Measurements from ENCODE around the gene DEDD.

The DEDD gene

DNA sequence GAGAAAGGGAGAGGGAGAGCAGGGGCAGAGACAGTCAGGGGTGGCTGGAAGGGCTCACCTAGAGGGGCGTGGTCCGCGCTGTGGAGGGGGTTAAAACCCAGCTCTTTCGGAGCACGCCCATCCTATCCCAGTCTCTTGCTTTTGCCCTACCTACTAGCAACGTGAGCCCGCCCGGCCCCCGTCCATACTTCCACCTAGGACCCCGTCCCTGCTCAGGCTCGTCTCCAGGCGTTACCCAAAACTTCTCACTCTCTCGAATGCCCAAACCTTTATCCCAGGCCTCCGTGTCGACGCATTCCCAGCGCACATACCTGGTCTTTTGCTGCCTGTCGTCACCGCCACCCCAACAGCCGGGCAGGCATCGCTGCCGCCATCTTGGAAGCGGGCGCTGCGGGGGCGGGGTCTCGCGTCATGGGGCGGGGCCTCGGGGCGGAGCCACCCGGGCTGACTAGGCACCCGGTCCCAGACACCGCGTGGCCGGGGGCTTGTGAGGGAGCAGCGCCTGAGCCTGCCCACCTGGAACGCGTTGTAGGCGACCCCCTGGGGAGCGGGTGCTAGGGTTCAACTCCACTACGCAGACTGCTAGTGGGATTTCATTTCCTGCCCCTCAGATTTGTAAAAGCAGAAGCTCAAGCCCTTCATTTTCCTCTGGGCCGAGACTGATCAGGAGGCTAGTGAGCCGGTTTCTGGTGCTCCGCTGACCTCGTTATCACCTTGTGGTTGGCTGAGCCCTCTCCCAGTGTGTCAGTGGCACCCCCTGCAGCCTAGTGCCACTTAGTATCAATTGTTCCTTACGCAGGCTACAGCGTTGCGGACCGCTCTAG is 44.9 kb upstream of the DEDD start, which contains the start of gene B4GALT3:
B4GALT3 (minus strand) TSS at position 396 of the 824 bp plus-strand sequence. CDS start 1,447 bp downstream, outside the sequence.
- TF ChIP-seq, protein P1, sequence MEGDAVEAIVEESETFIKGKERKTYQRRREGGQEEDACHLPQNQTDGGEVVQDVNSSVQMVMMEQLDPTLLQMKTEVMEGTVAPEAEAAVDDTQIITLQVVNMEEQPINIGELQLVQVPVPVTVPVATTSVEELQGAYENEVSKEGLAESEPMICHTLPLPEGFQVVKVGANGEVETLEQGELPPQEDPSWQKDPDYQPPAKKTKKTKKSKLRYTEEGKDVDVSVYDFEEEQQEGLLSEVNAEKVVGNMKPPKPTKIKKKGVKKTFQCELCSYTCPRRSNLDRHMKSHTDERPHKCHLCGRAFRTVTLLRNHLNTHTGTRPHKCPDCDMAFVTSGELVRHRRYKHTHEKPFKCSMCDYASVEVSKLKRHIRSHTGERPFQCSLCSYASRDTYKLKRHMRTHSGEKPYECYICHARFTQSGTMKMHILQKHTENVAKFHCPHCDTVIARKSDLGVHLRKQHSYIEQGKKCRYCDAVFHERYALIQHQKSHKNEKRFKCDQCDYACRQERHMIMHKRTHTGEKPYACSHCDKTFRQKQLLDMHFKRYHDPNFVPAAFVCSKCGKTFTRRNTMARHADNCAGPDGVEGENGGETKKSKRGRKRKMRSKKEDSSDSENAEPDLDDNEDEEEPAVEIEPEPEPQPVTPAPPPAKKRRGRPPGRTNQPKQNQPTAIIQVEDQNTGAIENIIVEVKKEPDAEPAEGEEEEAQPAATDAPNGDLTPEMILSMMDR (IDR thresholded peaks at IDR 0.05): no peak
- Histone ChIP-seq H3K4me3 (peak within 1 kb of the TSS; percentile 66 to 81), H3K27ac (peak within 1 kb of the TSS; percentile 89 to 94), H3K36me3 (peaks cover 10 to 35% (median 12%) of the 10 kb centered on the region in 3 donors), H3K4me1 (peaks cover 0 to 33% (median 24%) of the 10 kb centered on the region in 4 donors), H3K27me3 (no peaks in the 10 kb centered on the region), H3K9me3 (no peaks in the 10 kb centered on the region)
- peak; percentile 89 to 93 for DNase-seq
- intact Hi-C loops (cut with DNase I; ENCODE audit: low total_unique reads): no loop called here

DNA sequence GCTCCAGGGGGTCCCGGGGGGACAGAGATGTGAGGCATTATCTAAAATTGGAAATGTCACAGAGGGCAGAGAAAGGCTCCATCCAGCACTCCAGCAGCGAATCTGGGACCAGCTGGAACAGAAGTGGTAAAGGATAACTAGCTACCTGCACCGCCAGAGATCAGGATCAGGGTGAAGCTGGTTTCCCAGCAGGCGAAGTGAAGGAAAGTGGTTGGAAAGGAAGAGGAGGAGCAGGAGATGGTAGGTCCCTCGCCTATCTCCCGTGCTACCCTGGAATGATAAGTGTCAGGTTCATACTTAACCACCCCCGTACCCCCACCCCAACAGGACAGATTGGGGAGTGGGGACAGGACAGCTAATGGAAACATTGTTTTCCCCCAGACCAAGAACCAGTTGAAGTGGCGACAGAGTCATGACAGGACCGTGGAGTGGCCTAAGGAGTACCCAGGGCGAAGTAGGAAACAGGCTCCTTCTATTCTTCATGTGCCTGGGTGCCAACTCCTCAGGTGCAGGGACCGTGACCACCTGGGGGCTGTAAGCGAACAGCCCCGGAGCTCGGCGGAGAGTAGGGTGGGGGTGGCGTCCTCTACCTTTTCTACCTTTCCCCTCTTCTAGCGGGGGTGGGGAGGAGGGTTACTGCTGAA is 44.1 kb upstream of the DEDD start:
- intact Hi-C loops (cut with DNase I; ENCODE audit: low total_unique reads): no loop called here
- Histone ChIP-seq H3K4me3 (peak overlapping the region; percentile 66 to 81), H3K9me3 (no peaks in the 10 kb centered on the region), H3K4me1 (peaks cover 0 to 40% (median 25%) of the 10 kb centered on the region in 4 donors), H3K36me3 (peaks cover 15 to 43% (median 17%) of the 10 kb centered on the region in 3 donors), H3K27ac (peak overlapping the region; percentile 89 to 94), H3K27me3 (no peaks in the 10 kb centered on the region)
- TF ChIP-seq, protein P1 (IDR thresholded peaks at IDR 0.05): no peak
- no peak for DNase-seq

DNA sequence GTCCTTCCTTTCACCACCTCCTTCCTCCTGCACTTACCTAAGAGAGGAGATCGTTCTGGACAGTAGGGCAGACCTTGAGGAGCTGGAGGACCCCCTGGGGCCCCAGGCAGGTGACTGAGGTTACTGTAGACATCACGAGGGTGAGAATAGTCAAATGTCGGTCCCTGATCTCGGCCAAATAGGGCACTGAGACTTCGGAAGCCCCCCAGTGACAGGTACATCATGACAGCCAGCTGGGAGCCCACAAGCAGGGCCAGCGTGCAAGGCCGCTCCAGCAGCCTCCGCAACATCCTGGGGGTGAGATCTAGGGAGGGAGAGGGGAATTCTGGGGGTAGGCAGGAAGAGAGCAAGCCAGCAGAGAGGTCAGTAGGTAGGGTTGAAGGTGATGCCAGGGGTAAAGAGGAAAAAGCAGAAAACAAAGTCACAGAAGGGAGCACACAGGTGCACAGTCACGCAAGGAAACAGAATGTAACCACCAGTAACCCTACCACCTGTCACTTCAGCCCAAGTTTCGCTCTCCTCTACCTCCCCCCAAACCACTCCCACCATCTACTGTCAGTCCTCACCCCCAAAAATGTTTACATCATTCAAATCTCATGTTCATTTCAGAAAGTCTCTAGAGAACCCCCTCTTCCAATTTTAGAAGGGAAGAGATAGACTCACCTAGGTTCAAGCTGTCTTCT is 43.4 kb upstream of the DEDD start:
- peaks cover 0 to 46% (median 25%) of the 10 kb centered on the region in 4 donors for H3K4me1 ChIP-seq
- H3K36me3 ChIP-seq: peaks cover 20 to 49% (median 24%) of the 10 kb centered on the region in 3 donors
- peak overlapping the region; percentile 89 to 94 for H3K27ac ChIP-seq

DNA sequence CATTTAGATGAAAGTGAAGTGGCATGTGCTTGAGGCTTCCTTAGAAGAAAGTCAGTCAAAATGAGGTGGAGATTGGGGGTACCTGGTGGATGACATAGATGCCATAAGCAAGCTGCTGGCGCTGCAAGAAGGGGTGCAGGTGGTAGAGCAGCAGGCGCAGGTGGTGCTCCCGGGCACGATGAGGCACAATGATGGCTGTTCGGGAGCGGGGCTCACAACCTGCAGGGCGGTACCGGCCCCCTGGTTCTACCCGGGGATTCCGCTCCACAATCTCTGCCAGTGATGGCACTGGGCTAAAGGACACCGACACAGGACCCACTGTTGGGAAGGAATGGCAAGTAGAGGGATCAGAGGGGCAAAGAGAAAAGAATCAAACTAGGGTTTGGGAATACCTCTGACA is 42.4 kb upstream of the DEDD start:
- TF ChIP-seq, protein P1 (IDR thresholded peaks at IDR 0.05): no peak
- intact Hi-C loops (cut with DNase I; ENCODE audit: low total_unique reads): no loop called here
- H3K4me1 ChIP-seq: peaks cover 0 to 46% (median 25%) of the 10 kb centered on the region in 4 donors
- H3K9me3 ChIP-seq: no peaks in the 10 kb centered on the region
- no peaks in the 10 kb centered on the region for H3K27me3 ChIP-seq
- H3K36me3 ChIP-seq: peaks cover 20 to 59% (median 34%) of the 10 kb centered on the region in 3 donors
- H3K4me3 ChIP-seq: no peak overlapping the region
- H3K27ac ChIP-seq: no peak overlapping the region
- no peak for DNase-seq

More for the DNA sequence above, 43.4 kb upstream of the DEDD start:
- Histone ChIP-seq H3K27me3 (no peaks in the 10 kb centered on the region), H3K4me3 (peak overlapping the region; percentile 66 to 81), H3K9me3 (no peaks in the 10 kb centered on the region)
- intact Hi-C loops (cut with DNase I; ENCODE audit: low total_unique reads): no loop called here
- TF ChIP-seq, protein P1 (IDR thresholded peaks at IDR 0.05): no peak
- no peak for DNase-seq

DNA sequence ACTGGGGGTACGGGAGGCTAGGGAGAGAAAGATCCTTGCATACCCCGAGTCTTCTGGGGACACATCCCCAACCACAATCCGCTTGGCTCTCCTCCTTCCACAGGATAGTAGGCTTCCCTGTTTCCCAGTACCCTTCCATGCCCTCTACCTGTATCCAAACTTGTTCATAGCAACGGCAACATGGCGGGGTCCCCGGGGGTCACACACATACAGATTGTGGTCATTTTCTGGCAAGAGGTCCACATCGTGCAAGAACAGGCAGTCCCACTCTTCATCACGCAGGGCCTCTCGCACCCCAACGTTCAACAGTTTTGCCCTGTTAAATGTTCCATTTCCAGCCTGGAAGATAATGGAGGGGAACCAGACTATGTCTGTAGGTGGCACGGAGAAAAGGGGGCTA is 41.2 kb upstream of the DEDD start:
- no peak for DNase-seq
- Histone ChIP-seq H3K9me3 (no peaks in the 10 kb centered on the region), H3K27me3 (no peaks in the 10 kb centered on the region), H3K36me3 (peaks cover 20 to 71% (median 40%) of the 10 kb centered on the region in 3 donors), H3K27ac (peak overlapping the region; percentile 38 to 47), H3K4me1 (peaks cover 0 to 46% (median 25%) of the 10 kb centered on the region in 4 donors), H3K4me3 (no peak overlapping the region)
- intact Hi-C loops (cut with DNase I; ENCODE audit: low total_unique reads): no loop called here
- TF ChIP-seq, protein P1 (IDR thresholded peaks at IDR 0.05): no peak

Data from tibial artery (tissue), 4 donors.